AG09319 (cell line): Measurements from ENCODE around the gene EIF2AK2.

Experiments used
- DNase-seq: peaks from one replicate; pipeline ENCODE4 v3.0.0-alpha.2; 2010; ENCODE audit warnings: low read depth; ENCODE audit errors: extremely low read depth
- CTCF ChIP-seq: IDR thresholded peaks from 2 replicates; pipeline ENCODE4 v1.5.1; 2011; ENCODE audit warnings: low read depth, mild to moderate bottlenecking, inconsistent platforms, low read length, moderate library complexity

The EIF2AK2 gene

GRCh38 chr2:37102588-37102987 is 54.2 kb downstream of the EIF2AK2 start:
- no peak for DNase-seq
- TF ChIP-seq CTCF, result no peak

- no peak for DNase-seq
- TF ChIP-seq CTCF, result no peak
Observed at GRCh38 chr2:37100054-37100453, 56.7 kb downstream of the EIF2AK2 start.

GRCh38 chr2:37098416-37099118 is 58.2 kb downstream of the EIF2AK2 start:
- TF ChIP-seq CTCF, result no peak
- DNase-seq, result no peak

- TF ChIP-seq CTCF, result no peak
- no peak for DNase-seq
Observed at GRCh38 chr2:37096568-37096967, 60.2 kb downstream of the EIF2AK2 start.

GRCh38 chr2:37091873-37092272 is 64.9 kb downstream of the EIF2AK2 start:
- no peak for TF ChIP-seq CTCF
- no peak for DNase-seq

- TF ChIP-seq CTCF, result no peak
- DNase-seq, result no peak
Observed at GRCh38 chr2:37090019-37090477, 66.7 kb downstream of the EIF2AK2 start.

GRCh38 chr2:37085731-37086147 is 71.0 kb downstream of the EIF2AK2 start:
- DNase-seq, result no peak

More at GRCh38 chr2:37085731-37086147, 71.0 kb downstream of the EIF2AK2 start:
- no peak for TF ChIP-seq CTCF
